Kidney epithelial cell (primary cell): ENCODE measurements around the gene SUCLG2. TPM values are rescaled to one million over a fixed set of nuclear protein-coding genes. Genes with fewer than 3 reads are reported as not detected.

Experiments
- DNase-seq: peaks from one replicate; pipeline ENCODE4 v3.0.0-alpha.2; 2010; ENCODE audit warnings: low read depth
- H3K27me3 ChIP-seq: 2 replicates; pipeline ENCODE4 v1.6.0; 2011; ENCODE audit warnings: low read length; ENCODE audit not compliant: control insufficient read depth, insufficient read depth
- H3K36me3 ChIP-seq: 2 replicates; pipeline ENCODE4 v1.5.1; 2011; ENCODE audit warnings: low read length; ENCODE audit not compliant: control insufficient read depth, insufficient read depth
- H3K4me3 ChIP-seq: 2 replicates; pipeline ENCODE4 v1.5.1; 2011; ENCODE audit warnings: low read depth, mild to moderate bottlenecking, control low read depth, low read length
- total RNA-seq: library from RNA; depleted of rRNA; stranded (reverse); fragments of >200 nt; gene quantifications from 2 replicates; pipeline ENCODE4 v1.2.3, GENCODE V29; 2015
- TF ChIP-seq, protein P1 (sequence below): IDR thresholded peaks from 2 replicates; pipeline ENCODE4 v1.5.1; 2011; ENCODE audit warnings: mild to moderate bottlenecking, moderate library complexity, low read length, control low read depth, inconsistent platforms; ENCODE audit not compliant: insufficient read depth, poor library complexity, severe bottlenecking

Gene SUCLG2
- total RNA-seq, 1 donor from 2014 or later, result 38.1 TPM

GRCh38 chr3:67357610-67358458, 296.6 kb downstream of the SUCLG2 start:
- Histone ChIP-seq H3K4me3 (no peak overlapping the region), H3K36me3 (no peaks in the 10 kb centered on the region), H3K27me3 (no peaks in the 10 kb centered on the region)
- DNase-seq, result no peak
- TF ChIP-seq, protein P1, sequence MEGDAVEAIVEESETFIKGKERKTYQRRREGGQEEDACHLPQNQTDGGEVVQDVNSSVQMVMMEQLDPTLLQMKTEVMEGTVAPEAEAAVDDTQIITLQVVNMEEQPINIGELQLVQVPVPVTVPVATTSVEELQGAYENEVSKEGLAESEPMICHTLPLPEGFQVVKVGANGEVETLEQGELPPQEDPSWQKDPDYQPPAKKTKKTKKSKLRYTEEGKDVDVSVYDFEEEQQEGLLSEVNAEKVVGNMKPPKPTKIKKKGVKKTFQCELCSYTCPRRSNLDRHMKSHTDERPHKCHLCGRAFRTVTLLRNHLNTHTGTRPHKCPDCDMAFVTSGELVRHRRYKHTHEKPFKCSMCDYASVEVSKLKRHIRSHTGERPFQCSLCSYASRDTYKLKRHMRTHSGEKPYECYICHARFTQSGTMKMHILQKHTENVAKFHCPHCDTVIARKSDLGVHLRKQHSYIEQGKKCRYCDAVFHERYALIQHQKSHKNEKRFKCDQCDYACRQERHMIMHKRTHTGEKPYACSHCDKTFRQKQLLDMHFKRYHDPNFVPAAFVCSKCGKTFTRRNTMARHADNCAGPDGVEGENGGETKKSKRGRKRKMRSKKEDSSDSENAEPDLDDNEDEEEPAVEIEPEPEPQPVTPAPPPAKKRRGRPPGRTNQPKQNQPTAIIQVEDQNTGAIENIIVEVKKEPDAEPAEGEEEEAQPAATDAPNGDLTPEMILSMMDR, result peak; percentile 61

GRCh38 chr3:67349551-67350174, 304.7 kb downstream of the SUCLG2 start:
- no peak overlapping the region for H3K4me3 ChIP-seq
- peak; percentile 53 for DNase-seq
- no peaks in the 10 kb centered on the region for H3K27me3 ChIP-seq
- TF ChIP-seq, protein P1, result no peak
- H3K36me3 ChIP-seq, result no peaks in the 10 kb centered on the region

- H3K27me3 ChIP-seq, result no peaks in the 10 kb centered on the region
These were observed 308.3 kb downstream of the SUCLG2 start for GRCh38 chr3:67346081-67346480.

DNA sequence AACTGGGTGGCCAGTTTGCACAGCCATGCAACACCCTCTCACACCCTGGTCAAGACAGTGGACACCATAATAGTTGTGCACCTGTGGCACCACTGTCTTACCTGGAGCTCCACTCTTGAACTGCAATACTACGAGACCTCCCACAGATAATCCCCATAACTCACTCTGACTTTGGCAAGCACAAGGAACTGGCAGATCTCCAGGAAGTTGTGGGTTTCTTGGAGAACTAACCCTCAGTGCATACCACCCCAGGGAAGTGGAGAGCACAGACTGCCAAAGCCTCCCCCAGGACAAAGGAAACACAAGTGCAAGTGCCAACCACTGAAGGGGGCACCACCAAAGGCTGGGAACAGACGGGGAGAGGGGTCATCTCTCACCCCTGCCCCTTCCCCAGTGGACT, 318.6 kb downstream of the SUCLG2 start:
- DNase-seq, result peak; percentile 4
- Histone ChIP-seq H3K4me3 (no peak overlapping the region), H3K27me3 (no peaks in the 10 kb centered on the region), H3K36me3 (no peaks in the 10 kb centered on the region)
- TF ChIP-seq, protein P1, result no peak

More at GRCh38 chr3:67346081-67346480, 308.3 kb downstream of the SUCLG2 start:
- Histone ChIP-seq H3K4me3 (no peak overlapping the region), H3K36me3 (no peaks in the 10 kb centered on the region)
- TF ChIP-seq, protein P1, result no peak
- no peak for DNase-seq

DNA sequence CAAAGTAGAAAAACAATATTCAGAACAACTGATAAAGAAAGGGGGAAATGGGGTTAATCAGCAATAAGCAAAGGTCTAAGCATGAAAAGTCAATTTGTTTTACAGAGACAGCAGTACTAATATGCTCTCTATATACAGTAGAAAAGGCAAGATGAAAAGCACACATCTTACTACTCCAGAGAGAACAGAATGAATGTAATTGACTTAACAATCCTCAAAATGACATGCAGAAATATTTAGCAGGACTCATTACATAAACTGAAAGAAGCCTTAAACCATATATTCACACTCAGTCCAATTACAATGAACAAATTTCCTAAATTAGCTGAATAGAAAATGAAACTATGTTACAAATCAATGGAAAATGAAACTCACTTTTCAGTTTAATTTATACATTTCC, 319.8 kb downstream of the SUCLG2 start:
- Histone ChIP-seq H3K27me3 (no peaks in the 10 kb centered on the region), H3K36me3 (no peaks in the 10 kb centered on the region), H3K4me3 (no peak overlapping the region)
- no peak for DNase-seq
- TF ChIP-seq, protein P1, result no peak

GRCh38 chr3:67329358-67329757, 325.1 kb downstream of the SUCLG2 start:
- DNase-seq, result peak; percentile 9
- TF ChIP-seq, protein P1, result no peak
- no peaks in the 10 kb centered on the region for H3K27me3 ChIP-seq
- H3K4me3 ChIP-seq, result no peak overlapping the region
- no peaks in the 10 kb centered on the region for H3K36me3 ChIP-seq
